Renal pelvis (tissue), 4 donors: ENCODE measurements around the gene HOXC12. TPM values are rescaled to one million over a fixed set of nuclear protein-coding genes. Genes with fewer than 3 reads are reported as not detected.

Source experiments
- DNase-seq: peaks from one replicate; pipeline ENCODE4 v3.0.0-alpha.2; 2013
- polyA plus RNA-seq, 3 donors: library from polyadenylated mRNA; unstranded; fragments of 120-200 nt; gene quantifications; one replicate each; pipeline ENCODE4 v1.2.1, GENCODE V29; 2013; ENCODE audit not compliant: insufficient read length in 3 of 3

The HOXC12 gene
- polyA plus RNA-seq, 3 donors = not detected

DNA sequence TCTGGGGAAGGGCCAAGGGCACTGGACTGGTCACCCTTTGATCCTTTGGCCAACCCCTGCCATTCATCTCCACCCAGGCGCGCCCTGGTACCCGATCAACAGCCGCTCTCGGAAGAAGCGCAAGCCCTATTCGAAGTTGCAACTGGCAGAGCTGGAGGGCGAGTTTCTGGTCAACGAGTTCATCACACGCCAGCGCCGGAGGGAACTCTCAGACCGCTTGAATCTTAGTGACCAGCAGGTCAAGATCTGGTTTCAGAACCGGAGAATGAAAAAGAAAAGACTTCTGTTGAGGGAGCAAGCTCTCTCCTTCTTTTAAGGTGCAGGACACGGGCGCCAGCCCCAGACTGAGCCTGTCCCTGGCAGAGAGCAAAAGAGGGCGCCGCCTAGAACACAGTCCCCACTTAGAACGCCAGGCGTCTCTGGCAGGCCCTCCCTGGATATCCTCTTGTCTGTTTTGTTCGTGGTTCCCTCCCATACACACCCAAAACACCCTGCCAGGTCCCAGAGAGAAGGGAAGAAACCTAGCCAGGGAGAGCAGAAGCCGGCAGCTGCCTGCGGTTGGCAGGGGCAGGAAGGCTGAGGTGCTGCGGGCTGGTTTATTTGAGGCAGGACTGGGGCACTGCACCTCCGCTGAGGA is 1.7 kb downstream of the HOXC12 start:
- no peak for DNase-seq

DNA sequence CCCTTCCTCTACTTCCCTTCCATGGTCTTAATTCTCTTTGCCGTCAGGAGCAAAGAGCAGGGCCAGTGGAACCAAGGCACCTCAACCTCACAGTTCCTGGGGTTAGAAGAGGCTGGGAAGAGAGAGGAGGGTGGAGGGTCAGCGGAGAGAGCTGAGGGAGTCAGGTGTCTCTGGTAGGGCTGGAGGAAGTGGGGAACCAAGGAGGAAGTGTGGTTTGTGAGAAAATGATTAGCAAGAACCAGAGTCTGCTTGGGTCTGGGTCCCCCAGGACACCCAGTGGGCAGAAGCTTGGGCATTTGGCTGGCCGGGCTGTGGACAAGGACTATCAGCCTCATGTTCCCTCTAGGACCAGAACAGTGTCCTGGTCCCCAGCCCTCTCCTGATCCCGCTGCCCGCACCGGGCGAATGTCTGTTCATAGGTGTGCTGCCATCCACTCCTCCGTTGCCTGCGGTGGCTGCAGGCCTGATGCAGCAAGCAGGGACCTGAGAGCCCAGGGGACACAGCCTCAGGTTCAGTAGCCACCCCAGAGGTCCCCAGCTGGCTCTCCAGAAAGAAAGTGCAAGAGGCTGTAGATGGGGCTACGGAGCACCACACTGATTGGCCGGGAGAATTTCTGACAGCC is 2.3 kb downstream of the HOXC12 start:
- no peak for DNase-seq

DNA sequence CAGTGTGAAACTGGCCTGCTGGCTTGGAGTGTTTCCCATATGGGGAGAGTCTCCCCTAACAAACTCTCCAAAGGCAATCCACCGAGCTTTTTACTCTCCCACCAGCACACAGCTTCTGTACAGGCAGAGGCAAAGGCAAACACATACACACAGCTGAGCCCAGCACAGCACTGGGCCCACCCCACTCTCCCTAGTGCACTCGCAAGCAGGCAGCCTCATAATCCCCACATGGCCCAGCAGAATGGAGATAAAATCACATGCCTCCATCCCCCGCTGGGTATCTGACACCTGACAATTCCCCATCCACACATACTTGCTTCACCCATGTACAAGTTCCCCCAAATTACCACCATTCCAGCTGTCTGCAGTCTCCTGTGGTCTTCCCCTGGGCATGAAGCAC is 3.4 kb downstream of the HOXC12 start:
- no peak for DNase-seq

DNA sequence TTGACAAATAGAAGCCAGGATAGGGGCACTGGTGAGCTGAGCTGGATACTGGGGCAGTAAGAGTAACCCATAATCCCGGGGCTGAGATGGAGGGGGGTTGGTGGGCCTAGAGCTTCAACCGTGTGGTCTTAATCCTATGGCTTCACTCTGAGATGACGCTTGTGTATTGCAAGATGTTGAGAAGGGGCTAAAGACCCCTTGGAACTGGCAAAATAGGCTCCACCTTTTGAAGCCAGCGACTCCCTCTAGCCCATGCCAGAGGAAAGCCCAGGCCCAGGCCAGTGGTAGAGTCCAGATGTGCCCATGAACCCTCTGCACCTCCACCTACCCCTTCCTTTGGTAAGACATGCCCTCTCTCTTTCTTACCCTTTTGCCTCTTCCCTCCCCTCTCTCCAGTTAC is 4.6 kb downstream of the HOXC12 start:
- no peak for DNase-seq

DNA sequence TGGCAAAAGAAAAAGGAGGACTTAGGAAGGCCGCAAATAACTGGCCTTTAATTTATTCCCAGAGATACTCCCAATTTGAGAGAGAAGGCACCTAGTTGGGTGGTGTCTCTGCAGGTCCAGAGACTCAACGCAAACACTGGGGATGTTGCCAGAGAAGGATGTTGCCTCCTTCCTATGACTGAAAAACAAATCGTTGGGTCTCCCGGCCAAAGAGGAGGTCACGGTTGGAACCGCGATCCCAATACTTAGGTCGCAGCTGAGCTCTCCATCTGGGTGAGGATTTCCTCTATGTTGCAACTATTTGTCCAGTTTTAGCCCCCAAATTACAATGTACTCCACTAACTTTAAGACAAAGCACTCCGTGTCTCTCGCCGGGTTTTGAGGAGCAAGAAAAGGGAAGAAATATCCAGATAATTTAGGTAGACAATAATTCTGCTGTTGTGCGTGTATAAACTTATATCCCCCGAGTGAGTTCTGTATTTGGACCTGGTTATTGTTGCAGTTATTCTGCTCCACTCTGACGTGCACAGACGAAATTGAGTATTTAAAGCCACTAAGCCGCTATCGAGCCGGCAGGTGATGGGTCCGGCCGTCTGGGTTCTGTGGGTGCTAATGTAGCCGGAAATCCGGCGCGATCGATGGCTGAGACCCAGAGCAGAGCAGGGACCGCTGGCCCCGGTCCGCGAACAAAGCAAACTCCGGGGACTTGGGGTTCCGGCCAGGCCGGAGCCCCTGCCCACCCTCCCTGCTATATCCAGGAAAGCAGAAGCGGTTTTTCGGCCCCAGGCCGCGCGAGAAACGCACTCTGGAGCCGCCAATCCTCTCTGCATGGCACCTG is 5.7 kb downstream of the HOXC12 start:
- no peak for DNase-seq

DNA sequence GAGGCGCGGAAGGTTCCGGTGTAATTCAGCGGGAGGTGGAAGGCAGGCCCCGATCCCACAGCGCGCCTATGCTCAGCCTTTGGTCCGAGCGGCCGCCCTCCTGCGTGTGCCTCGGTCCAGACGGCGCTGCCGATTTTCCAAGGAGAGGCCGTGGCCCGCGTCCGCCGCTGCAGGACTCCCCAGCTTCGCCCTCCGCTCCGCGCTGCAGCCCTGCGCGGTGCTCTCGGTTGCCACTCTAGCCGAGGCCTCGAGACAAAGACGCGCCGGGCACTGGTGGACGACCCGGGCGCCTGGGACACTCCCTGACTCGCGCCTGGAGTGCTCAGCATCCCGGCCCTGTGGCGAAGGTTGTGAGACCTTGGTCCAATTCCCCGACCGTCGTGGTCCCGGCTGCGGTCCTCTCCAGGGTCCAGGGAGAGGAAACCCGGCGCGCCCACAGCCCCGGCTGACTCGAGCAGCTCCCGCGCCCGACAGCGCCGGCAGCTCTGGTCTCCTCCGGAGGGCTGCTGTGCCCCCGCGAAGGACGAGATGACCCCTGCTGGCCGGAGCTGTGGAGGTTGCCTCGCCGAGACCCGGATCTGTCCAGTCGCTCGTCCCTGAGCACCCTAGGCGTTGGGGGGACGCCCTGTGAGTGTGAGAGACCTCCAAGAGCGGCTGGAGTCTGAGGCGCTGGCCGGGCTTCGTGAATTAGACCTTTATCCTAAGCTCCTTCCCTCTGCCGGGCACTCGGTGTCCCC is 6.5 kb downstream of the HOXC12 start:
- no peak for DNase-seq

DNA sequence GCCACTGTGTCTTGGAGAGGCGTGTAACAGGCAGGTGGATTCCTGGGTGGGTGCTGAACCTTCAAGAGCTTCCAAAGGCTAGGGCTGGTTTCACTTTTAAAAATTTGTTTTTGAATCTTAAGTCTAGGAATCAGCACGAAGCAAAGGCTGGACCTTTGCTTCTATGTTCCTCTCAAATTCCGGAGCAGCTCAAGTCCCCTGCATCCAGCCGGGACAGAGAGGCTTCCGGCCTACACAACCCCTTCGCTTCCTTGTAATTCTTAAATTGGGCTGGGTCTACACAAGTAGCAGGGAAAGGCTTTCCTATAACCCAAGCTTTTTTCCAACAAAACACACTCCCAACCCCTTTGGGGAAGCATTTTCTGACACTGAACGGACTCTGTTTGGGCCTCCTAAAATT is 8.3 kb downstream of the HOXC12 start:
- DNase-seq = no peak

DNA sequence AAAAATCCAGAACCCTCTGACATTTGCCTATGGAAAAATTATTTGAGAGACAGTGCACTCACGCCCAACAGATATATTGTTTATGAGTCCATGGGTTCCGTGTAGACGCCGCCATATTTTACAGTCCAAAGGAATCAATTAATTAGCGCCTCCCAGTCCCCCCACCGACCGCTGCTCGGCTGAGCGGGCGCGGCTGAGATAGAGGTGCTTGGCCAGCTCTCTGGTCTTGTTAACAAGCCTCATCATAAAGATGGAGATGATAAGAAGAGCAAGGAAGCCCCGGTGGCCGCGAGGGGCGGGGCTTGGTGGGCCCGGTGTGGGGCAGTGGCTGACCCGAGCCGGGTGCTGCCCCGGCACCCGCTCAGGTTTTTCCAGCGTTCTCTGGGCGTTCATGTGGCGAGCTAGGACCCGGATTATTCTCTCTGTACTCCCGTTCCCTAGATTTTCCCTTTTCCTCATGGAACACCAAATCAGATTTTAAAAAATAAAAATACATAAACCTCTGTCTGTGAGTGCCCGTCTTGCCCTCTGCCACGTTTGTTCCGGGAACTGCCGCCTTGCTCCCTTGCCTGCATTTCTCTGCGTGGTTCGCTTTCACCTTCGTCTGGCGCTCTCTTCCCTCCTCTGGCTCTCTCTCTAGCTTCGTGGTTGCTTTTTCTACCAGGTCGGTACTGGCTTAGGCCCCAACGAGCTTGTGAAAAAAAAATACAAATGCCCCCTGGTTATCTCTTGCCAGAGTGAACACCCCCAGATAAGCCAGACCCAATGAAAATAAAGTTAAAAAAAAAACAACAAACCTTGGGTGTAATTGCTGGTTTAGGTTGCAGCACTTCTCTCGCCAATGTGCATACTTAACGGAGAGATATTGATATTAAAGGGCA is 9.0 kb downstream of the HOXC12 start:
- DNase-seq = no peak

DNA sequence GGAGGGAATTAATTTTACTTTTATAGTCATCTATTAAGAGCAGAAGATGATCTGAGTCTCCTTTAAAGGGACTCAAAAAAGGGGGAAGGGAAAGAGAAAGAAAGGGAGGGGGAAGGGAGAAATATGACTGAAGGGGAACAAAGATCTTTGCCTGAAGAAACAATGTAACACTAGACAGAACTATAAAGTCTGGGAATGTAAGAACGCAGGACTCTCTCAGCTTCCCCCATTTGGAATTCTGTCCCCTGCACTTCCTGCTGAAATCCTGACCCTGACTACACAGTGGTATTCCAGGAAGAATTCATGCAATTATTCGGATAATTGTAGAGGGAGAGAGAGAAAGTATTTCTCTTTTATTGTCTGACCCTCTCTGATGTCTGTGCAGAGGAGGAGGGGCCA is 9.6 kb downstream of the HOXC12 start:
- no peak for DNase-seq

DNA sequence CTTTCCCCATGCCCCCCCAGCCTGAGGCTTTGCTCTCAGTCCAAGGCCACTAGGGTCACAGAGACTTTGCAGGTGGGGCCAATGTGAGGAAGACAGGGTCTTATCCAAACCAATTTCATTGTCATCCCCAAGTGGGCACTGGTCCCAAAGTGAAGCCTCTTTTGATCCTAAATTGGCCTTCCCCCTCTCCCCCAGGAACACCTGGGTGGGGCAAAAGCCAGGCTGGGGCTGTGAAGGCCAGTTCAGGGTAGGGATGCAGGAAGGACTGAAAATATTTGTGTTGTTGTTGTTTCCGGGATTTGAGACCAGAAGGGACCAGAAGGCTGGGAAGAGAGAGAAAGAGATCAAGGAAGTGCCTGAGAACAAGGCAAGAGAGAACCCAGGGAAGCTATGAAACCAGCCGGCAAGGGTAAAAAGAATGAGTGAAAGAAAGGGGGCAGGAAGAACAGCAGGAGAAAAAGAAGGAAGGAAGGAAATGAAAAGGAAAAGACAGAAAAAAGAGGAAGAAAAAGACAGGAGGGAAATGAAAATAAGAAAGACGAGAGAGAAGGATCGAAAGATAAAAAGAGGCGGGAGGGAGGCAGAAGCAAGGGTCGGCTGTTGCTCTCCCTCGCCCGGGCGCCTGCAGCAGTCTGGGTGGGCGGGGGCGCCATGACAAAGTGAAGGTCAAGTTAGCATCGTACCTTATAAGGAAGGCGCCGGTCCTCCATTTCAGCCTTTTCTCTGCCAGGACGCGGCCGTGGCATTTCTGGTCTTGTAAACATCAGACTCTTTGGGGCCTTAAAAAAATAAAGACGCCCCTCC is 10.8 kb downstream of the HOXC12 start:
- DNase-seq = no peak

DNA sequence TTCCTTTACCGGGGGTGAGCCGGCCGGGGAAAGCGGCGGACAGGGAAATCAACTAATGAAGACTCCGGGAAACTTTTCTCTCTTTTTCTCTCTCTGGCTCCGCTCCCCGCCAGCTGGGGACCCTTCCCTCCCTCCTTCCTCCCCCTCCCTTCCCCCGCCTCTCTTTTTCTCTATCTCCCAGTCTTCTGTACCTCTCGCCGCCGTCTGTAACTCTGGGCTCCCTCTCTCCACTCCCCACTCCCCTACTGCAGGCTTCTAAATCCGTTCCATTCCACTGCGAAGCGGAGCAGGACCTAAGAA is 11.3 kb downstream of the HOXC12 start:
- no peak for DNase-seq

DNA sequence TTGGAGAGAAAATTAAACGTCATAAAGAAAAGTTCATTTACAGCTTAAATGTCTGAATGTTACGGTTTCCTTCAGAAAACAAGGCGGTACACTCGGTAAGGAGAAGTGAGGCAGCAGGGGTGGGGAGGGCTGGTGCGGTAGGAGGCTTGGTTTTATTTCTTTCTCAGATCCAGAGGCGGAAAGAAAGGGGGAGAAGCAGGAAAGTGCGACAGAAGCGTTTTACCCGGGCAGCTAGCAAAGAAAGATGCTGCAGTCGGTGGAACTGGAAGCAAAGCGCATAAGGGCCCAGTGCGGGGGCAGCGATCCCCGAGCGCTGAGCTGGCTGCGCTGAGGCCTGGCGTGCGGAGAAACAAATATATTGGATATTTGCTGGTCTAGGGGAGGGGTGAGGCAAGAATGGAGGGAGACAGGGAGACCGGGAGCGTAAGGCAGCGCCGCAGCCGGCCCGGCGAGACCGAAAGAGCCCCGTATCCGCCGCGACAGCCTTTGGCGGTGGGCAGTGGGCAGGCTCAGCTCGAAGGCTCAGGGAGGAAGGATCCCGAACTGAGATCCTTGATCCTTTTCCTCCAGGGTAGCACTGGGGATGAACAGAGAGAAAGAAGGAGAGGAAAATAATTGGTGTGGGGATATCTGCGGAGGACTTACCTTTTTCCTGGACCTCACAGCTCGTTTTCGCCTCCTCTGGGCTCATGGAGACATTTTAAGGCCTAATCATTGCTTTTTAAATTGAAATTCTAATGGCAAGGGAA is 11.9 kb downstream of the HOXC12 start:
- no peak for DNase-seq

DNA sequence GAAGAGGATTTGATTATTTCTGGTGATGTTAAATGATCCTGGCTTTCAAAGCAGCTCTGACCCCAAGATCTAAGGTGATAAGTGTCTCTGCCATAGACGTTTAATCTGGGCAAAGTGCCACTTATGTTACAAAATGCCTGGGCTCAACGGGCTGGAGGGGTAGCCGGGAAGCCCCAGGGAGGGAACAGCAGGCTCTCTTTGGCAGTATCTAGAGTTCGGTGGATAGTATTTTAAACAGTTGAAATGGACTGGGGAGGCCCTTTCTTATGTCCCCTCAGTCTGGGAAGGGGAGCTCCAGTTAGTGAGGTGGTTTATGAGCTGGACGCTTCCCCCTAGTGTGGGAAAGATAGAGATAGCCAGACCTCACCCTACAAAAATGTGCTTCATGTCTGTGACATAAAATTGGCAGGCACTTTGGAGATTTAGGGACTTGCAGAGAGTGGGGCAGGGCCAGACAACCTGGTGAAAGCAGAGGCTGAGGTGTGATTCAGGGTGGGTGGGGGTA is 12.8 kb downstream of the HOXC12 start:
- DNase-seq = no peak

DNA sequence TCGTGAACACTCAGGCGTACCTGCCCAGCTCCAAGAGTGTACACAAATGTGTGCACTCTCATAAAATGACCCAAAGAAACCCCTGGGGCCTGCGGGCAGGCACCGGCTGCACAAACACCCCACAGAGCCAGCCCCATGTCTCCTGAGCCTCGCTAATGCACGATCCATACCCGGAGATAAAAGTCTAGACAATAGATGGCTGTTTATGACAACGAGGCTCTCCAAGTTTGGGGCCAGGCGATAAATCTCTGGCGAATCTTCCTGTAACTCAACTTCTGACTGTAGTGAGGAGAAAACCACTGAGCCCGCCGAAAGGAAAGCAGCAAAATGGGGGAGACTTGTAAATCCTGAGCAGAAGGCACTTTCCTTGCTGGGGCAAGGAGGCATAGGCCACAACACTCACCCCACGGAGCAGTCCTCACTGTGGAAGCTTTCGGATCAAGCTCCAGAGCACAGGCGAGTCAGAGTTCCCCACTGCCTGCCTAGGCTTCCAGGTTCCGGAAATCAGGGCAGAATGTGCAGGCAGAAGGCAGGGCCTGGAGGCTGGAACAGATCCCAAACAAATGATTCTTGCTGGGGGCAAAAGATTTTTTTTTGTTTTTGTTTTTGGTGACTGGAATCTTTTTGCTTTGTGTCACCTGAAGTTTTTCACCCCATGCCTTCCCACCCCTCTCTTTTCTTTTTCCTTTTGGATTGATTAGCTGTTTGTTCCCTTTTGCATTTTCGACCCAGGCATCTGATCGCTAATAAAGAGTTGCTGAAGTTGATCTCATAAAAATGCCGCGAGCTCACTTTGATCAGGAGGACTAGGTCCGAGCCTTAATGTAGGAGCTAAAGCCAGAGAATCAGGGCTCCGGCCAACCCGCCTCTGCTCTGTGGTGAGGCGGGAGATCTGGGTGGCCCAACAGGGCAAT is 13.8 kb downstream of the HOXC12 start:
- no peak for DNase-seq

DNA sequence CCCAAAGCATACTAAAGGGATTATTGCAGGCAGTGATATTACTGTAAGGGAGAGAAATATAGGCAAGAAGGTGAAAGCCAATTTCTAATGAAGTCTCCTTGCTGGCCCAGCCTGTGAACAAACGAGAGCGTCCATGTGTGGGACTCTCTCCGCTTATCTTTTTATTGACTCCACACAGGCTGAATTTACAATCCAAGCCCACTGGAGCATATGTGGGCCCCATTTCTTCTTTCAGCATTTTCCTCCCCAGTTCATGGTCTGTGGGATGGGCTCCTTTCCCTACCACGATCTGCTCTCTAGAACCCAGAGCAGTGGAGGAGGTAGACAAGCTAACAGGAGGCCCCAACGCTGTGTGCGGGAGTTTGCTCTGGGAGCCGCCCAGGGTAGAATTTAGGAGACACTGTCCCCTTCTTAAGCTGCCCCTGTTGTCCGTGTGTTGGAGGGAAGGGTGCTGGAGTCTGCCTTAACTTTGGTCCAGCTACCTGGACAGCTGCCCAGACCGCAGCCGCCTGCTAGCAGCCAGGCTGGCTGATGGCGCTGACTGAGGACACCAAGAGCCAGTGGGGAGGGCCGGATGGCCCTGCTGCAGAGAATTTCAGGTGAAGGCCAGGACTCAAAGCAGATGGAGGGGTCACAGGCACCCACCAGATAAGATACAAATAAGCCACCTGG is 15.0 kb downstream of the HOXC12 start:
- no peak for DNase-seq

DNA sequence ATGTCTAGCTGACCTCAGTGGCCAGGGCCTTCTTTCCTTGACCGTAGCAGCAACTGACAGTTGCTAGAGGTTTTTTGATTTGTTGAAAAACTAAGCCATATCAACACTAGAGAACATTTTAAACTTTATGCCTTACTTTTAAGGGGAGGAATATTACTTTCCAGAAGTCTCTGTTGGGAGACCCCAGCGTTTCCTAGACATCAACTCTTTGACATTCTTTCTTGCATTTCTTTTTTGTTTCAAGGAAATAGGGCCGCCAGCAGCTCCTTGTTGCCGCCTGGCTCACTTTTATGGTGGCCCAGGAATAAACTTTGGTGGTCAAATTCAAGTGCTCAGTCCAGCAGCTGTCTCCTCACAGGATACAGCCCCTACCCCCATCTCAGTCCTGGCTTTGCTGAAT is 15.7 kb downstream of the HOXC12 start:
- no peak for DNase-seq

DNA sequence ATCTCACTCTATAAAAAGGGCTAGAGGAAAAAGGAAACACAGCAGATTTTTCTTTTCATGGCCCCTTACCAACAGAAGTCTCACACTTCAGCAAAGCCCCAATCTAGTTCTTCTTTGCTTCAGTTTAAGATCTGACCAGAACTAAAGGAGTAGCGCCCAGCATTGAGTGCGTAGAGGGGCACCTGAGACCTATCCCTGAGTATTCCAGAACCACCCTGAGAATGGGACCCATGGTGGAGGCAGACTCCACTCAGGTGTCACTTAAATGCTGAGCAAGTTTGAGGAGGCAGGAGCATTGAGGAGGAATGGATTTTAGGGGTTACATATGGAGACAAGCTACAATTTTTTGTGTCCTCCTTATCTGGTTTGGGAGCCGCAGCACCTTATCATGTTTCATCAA is 16.4 kb downstream of the HOXC12 start:
- DNase-seq = no peak

DNA sequence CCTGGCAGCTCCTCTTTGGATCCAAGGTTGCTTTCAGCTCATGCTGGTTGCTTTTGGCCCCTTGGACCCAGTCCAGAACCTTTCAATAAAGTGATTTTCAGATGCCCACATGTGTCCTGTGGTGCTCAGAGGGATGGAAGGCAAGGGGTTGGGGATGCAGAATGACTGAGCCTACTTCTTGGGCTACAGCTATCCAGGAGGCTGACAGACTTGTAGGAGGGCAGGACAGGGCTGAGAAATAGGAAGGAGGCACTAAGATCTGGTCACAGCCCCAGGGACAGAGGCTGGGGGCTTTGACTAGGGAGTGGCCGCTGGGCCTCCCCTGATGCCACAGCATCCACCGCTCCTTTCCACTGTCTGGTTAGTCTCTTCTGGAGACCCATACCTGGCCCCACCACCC is 17.0 kb downstream of the HOXC12 start:
- DNase-seq = no peak
